A673 (cell line): ENCODE measurements around the gene SLC1A5. TPM values are rescaled to one million over a fixed set of nuclear protein-coding genes. Genes with fewer than 3 reads are reported as not detected.
"Not testable (repeated sequence)": the region's sequence is repeated elsewhere in the genome, so short reads cannot be mapped to it uniquely, and the experiment has no call there.

Source experiments
- BruUV-seq: library from RNA; stranded (reverse); fragments of 400-500 nt; replicated peaks from 2 replicates; lab custom pipeline; 2021; lab: Mats Ljungman, UMichigan
- CTCF ChIA-PET: fragments of 300-600 bp; sonication (Branson Sonifier 250); formaldehyde crosslinking; loops from one replicate; lab custom pipeline; 2022; ENCODE audit warnings: antibody characterized with exemption; lab: Charles Lee
- POLR2A ChIA-PET: fragments of 300-600 bp; sonication (Branson Sonifier 250); formaldehyde crosslinking; loops from one replicate; lab custom pipeline; 2022; ENCODE audit warnings: antibody characterized with exemption; ENCODE audit not compliant: low non-redundant PET; lab: Charles Lee
- DNase-seq: peaks from one replicate; pipeline ENCODE4 v3.0.0-alpha.2; 2015; ENCODE audit warnings: low spot score
- H3K27ac ChIP-seq: fragments of 200-600 bp; sonication (generic); 2 replicates; pipeline ENCODE4 v1.5.1; 2016; ENCODE audit warnings: mixed run types, low read depth, mild to moderate bottlenecking, mixed read lengths, antibody characterized with exemption, low read length; ENCODE audit not compliant: poor library complexity, severe bottlenecking
- H3K27me3 ChIP-seq: fragments of 200-600 bp; sonication (generic); replicated peaks from 2 replicates; pipeline ENCODE4 v1.6.1; 2017; ENCODE audit warnings: mixed run types, low read depth, mild to moderate bottlenecking, mixed read lengths, antibody characterized with exemption, low read length; ENCODE audit not compliant: insufficient read depth, poor library complexity
- H3K36me3 ChIP-seq: fragments of 200-600 bp; sonication (generic); 2 replicates; pipeline ENCODE4 v1.6.1; 2016; ENCODE audit warnings: mixed run types, mild to moderate bottlenecking, mixed read lengths, antibody characterized with exemption, low read length; ENCODE audit not compliant: insufficient read depth, poor library complexity, severe bottlenecking
- H3K4me1 ChIP-seq: fragments of 200-600 bp; sonication (generic); 2 replicates; pipeline ENCODE4 v1.6.1; 2017; ENCODE audit warnings: mixed run types, mild to moderate bottlenecking, mixed read lengths, antibody characterized with exemption, low read length; ENCODE audit not compliant: insufficient read depth, poor library complexity, severe bottlenecking
- H3K4me3 ChIP-seq: fragments of 200-600 bp; sonication (generic); 2 replicates; pipeline ENCODE4 v1.5.1; 2016; ENCODE audit warnings: low read depth, mixed run types, mild to moderate bottlenecking, mixed read lengths, low read length; ENCODE audit not compliant: poor library complexity, severe bottlenecking
- H3K9me3 ChIP-seq: fragments of 200-600 bp; sonication (generic); 2 replicates; pipeline ENCODE4 v1.6.1; 2016; ENCODE audit warnings: mixed run types, low read depth, mild to moderate bottlenecking, mixed read lengths, antibody characterized with exemption, low read length; ENCODE audit not compliant: poor library complexity, severe bottlenecking
- CTCF ChIP-seq: fragments of 300-800, 200-600 bp; sonication (generic); conservative IDR thresholded peaks from 2 replicates; pipeline ENCODE4 v1.5.1; 2017; ENCODE audit warnings: low read depth, mild to moderate bottlenecking, antibody characterized with exemption, low read length, moderate library complexity, mixed read lengths
- EZH2 ChIP-seq: fragments of 200-600 bp; sonication (generic); IDR thresholded peaks from 2 replicates; pipeline ENCODE4 v1.6.1; 2017; ENCODE audit warnings: borderline replicate concordance, low read depth, mild to moderate bottlenecking, mixed read lengths, antibody characterized with exemption, low read length; ENCODE audit not compliant: poor library complexity, severe bottlenecking
- intact Hi-C: fragments of 100-400 bp; cut with micrococcal nuclease; formaldehyde crosslinking; loops from one replicate; pipeline ENCODE4 v1.10.0; 2022; ENCODE audit not compliant: unreplicated experiment
- total RNA-seq: library from RNA; stranded (reverse); gene quantifications from 2 replicates; pipeline ENCODE4 v1.2.3, GENCODE V29; 2021

Gene SLC1A5
- total RNA-seq, 1 experiment from 2014 or later, result 295 TPM

- no TSS peak for BruUV-seq
- ChIA-PET POLR2A (no interaction called here), CTCF (no interaction called here)
- no peak overlapping the region for H3K27ac ChIP-seq
- H3K36me3 ChIP-seq, result no peaks in the 10 kb centered on the region
- no peaks in the 10 kb centered on the region for H3K27me3 ChIP-seq
- H3K4me3 ChIP-seq, result no peak overlapping the region
- no peaks in the 10 kb centered on the region for H3K4me1 ChIP-seq
- H3K9me3 ChIP-seq, result no peaks in the 10 kb centered on the region
- TF ChIP-seq EZH2, result no peak
- no peak for TF ChIP-seq CTCF
- DNase-seq, result no peak
- intact Hi-C loops, result no loop called here
Observed at GRCh38 chr19:46806656-46807055, 18.3 kb upstream of the SLC1A5 start.

DNA sequence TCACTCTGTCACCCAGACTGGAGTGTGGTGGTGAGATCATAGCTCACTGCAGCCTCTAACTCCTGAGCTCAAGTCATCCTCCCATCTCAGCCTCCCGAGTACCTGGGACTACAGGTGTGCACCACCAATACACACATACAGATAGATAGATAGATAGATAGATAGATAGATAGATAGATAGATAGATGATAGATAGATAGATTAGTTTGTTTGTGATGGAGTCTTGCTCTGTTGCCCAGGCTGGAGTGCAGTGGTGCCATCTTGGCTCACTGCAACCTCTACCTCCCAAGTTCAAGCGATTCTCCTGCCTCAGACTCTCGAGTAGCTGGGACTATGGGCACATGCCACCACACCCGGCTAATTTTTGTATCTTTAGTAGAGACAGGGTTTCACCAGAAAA lies 16.0 kb upstream of the SLC1A5 start:
- DNase-seq, H3K36me3 ChIP-seq, H3K27me3 ChIP-seq, H3K4me1 ChIP-seq, BruUV-seq, POLR2A ChIA-PET, H3K4me3 ChIP-seq, H3K27ac ChIP-seq, CTCF ChIA-PET, H3K9me3 ChIP-seq, intact Hi-C loops: not testable (repeated sequence)

DNA sequence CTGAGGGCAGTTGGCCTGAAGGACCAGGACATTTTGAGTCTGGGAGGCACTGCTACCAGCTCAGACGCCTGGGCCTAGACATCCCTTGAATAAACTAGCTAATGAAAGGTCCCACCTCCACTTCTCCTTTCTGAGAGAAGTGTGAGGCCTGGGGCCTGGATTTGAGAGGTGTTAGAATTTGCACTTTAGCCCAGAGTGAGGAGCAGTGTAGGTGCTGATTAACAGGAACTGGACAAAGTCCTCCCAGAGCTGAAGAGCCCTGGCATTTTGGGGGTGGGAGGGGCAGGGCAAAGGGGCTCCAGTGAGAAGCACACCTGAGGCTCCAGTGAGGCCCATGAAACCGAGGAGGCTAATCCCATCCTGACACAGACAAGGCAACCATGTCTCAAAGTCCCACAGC lies 15.2 kb upstream of the SLC1A5 start:
- H3K4me1 ChIP-seq, result no peaks in the 10 kb centered on the region
- no peak overlapping the region for H3K27ac ChIP-seq

More for the DNA sequence above, 15.2 kb upstream of the SLC1A5 start:
- no peak overlapping the region for H3K4me3 ChIP-seq
- TF ChIP-seq CTCF (no peak), EZH2 (no peak)
- no TSS peak for BruUV-seq
- no peaks in the 10 kb centered on the region for H3K36me3 ChIP-seq
- ChIA-PET CTCF (no interaction called here), POLR2A (no interaction called here)
- H3K27me3 ChIP-seq, result no peaks in the 10 kb centered on the region
- DNase-seq, result no peak
- intact Hi-C loops, result no loop called here
- no peaks in the 10 kb centered on the region for H3K9me3 ChIP-seq
